Keratinocyte (primary cell): ENCODE results near the gene TEX38. TPM values are rescaled to one million over a fixed set of nuclear protein-coding genes. Genes with fewer than 3 reads are reported as not detected.

Experiments used
- DNase-seq: peaks from one replicate; pipeline ENCODE4 v3.0.0-alpha.2; 2011; ENCODE audit warnings: low read depth, missing footprints, low spot score
- FAIRE-seq: peaks from 2 replicates; lab custom pipeline; 2011; peaks lifted over from hg19 to GRCh38; lab: Jason Lieb, UNC
- H2AFZ ChIP-seq: 2 replicates; pipeline ENCODE4 v1.6.0; 2012; ENCODE audit warnings: low read length, control low read depth, inconsistent platforms; ENCODE audit not compliant: control insufficient read depth
- H3K27ac ChIP-seq: 2 replicates; pipeline ENCODE4 v1.5.1; 2011; ENCODE audit warnings: low read length; ENCODE audit not compliant: control insufficient read depth, insufficient read depth
- H3K27me3 ChIP-seq: 3 replicates; pipeline ENCODE4 v1.6.0; 2011; ENCODE audit warnings: low read length; ENCODE audit not compliant: control insufficient read depth, insufficient read depth; ENCODE audit errors: extremely low read depth
- H3K36me3 ChIP-seq, 2 experiments: 2 replicates in 1 of 2; 3 replicates in 1 of 2; pipeline ENCODE4 v1.5.1; 2011; ENCODE audit warnings: low read length in 2 of 2, mild to moderate bottlenecking in 1 of 2; ENCODE audit not compliant: control insufficient read depth in 2 of 2, insufficient read depth in 2 of 2; ENCODE audit errors: extremely low read depth in 1 of 2
- H3K4me1 ChIP-seq: 3 replicates; pipeline ENCODE4 v1.5.1; 2011; ENCODE audit warnings: low read length; ENCODE audit not compliant: control insufficient read depth, insufficient read depth; ENCODE audit errors: extremely low read depth
- H3K4me2 ChIP-seq: 3 replicates; pipeline ENCODE4 v1.6.0; 2011; ENCODE audit warnings: low read depth, low read length; ENCODE audit not compliant: control insufficient read depth, insufficient read depth; ENCODE audit errors: extremely low read depth
- H3K4me3 ChIP-seq, 3 experiments: fragments of 200-600 bp in 1 of 3; sonication (generic) in 1 of 3; 2 replicates in 2 of 3; 3 replicates in 1 of 3; pipeline ENCODE4 v1.5.1; 2011 to 2016; ENCODE audit warnings: low read length in 3 of 3, mild to moderate bottlenecking in 3 of 3, control low read depth in 2 of 3, inconsistent platforms in 1 of 3, low read depth in 1 of 3, mixed read lengths in 1 of 3, mixed run types in 1 of 3, moderate library complexity in 1 of 3; ENCODE audit not compliant: control insufficient read depth in 2 of 3, insufficient read depth in 2 of 3; ENCODE audit errors: extremely low read depth in 1 of 3
- H3K79me2 ChIP-seq: 2 replicates; pipeline ENCODE4 v1.6.0; 2012; ENCODE audit warnings: low read length; ENCODE audit not compliant: control insufficient read depth, insufficient read depth
- H3K9ac ChIP-seq: 3 replicates; pipeline ENCODE4 v1.6.0; 2011; ENCODE audit warnings: low read length; ENCODE audit not compliant: control insufficient read depth, insufficient read depth; ENCODE audit errors: extremely low read depth
- H3K9me1 ChIP-seq: 3 replicates; pipeline ENCODE4 v1.6.0; 2011; ENCODE audit warnings: low read length; ENCODE audit not compliant: control insufficient read depth, insufficient read depth; ENCODE audit errors: extremely low read depth
- H3K9me3 ChIP-seq: 2 replicates; pipeline ENCODE4 v1.5.1; 2012; ENCODE audit warnings: low read depth, low read length; ENCODE audit not compliant: control insufficient read depth
- H4K20me1 ChIP-seq: 3 replicates; pipeline ENCODE4 v1.6.0; 2011; ENCODE audit warnings: low read length; ENCODE audit not compliant: control insufficient read depth, insufficient read depth; ENCODE audit errors: extremely low read depth
- CTCF ChIP-seq, 3 experiments: IDR thresholded peaks in 1 of 3; conservative IDR thresholded peaks in 1 of 3; optimal IDR thresholded peaks in 1 of 3; 2 replicates in 2 of 3; 3 replicates in 1 of 3; pipeline versions ENCODE3 to v1.5.1; 2011; ENCODE audit warnings: low read length in 3 of 3, mild to moderate bottlenecking in 3 of 3, moderate library complexity in 2 of 3, control low read depth in 1 of 3, inconsistent platforms in 1 of 3; ENCODE audit not compliant: insufficient read depth in 2 of 3; ENCODE audit errors: extremely low read depth in 1 of 3
- EZH2 ChIP-seq: IDR thresholded peaks from one replicate; pipeline ENCODE4 v1.6.1; 2012; ENCODE audit warnings: inconsistent platforms, mild to moderate bottlenecking, low read length, moderate library complexity
- dilution Hi-C: fragments of 300-500 bp; cut with MboI; formaldehyde crosslinking; loops from one replicate; pipeline ENCODE4 v1.7.0; 2020; ENCODE audit warnings: low sequenced_read_pairs; ENCODE audit not compliant: extremely low pct_ligation_motif_present
- polyA plus RNA-seq, 5 experiments: library from polyadenylated mRNA; depleted of rRNA in 3 of 5; stranded (reverse) in 3 of 5; stranded (forward) in 1 of 5; unstranded in 1 of 5; fragments of >200 nt; gene quantifications; 1 replicate in 1 of 5; 2 replicates in 3 of 5; 3 replicates in 1 of 5; pipeline versions ENCODE4 v1.2.1 to v1.2.3, GENCODE V29; 2011 to 2012; ENCODE audit warnings: missing spikeins in 2 of 5, low read depth in 1 of 5, low replicate concordance in 1 of 5

The TEX38 gene
- polyA plus RNA-seq, 1 donor (not counting 4 experiments of a cell fraction or from before 2014, with no cell fraction given), result not detected

GRCh38 chr1:46652321-46653100 lies 19.1 kb upstream of the TEX38 start:
- no peak for DNase-seq
- Histone ChIP-seq H4K20me1 (no peaks in the 10 kb centered on the region), H3K4me1 (no peaks in the 10 kb centered on the region), H3K4me3 (no peak overlapping the region), H3K27ac (no peak overlapping the region), H3K9me3 (no peaks in the 10 kb centered on the region), H3K9me1 (no peaks in the 10 kb centered on the region), H2AFZ (no peak overlapping the region), H3K4me2 (no peak overlapping the region), H3K9ac (no peak overlapping the region), H3K36me3 (peaks cover 10 to 12% of the 10 kb centered on the region in 2 experiments), H3K27me3 (no peaks in the 10 kb centered on the region), H3K79me2 (no peaks in the 10 kb centered on the region)
- dilution Hi-C loops, result no loop called here
- TF ChIP-seq CTCF (optimal IDR thresholded peaks at IDR 0.05 in 1 of 3, IDR thresholded peaks at IDR 0.05 in 1 of 3, conservative IDR thresholded peaks at IDR 0.05 in 1 of 3; ENCODE audit: extremely low read depth in 1 of 3, insufficient read depth in 2 of 3, low read length in 3 of 3) (no peak), EZH2 (no peak)
- no peak for FAIRE-seq

- dilution Hi-C loops, result no loop called here
- Histone ChIP-seq H3K4me2 (no peak overlapping the region), H3K9ac (no peak overlapping the region), H3K9me1 (no peaks in the 10 kb centered on the region), H3K27ac (no peak overlapping the region), H2AFZ (no peak overlapping the region), H4K20me1 (no peaks in the 10 kb centered on the region), H3K36me3 (peaks cover 10 to 14% of the 10 kb centered on the region in 2 experiments), H3K27me3 (no peaks in the 10 kb centered on the region), H3K4me1 (no peaks in the 10 kb centered on the region), H3K9me3 (no peaks in the 10 kb centered on the region), H3K79me2 (no peaks in the 10 kb centered on the region), H3K4me3 (no peak overlapping the region)
- no peak for DNase-seq
- FAIRE-seq, result no peak
- TF ChIP-seq EZH2 (no peak), CTCF (optimal IDR thresholded peaks at IDR 0.05 in 1 of 3, IDR thresholded peaks at IDR 0.05 in 1 of 3, conservative IDR thresholded peaks at IDR 0.05 in 1 of 3; ENCODE audit: extremely low read depth in 1 of 3, insufficient read depth in 2 of 3, low read length in 3 of 3) (no peak)
Measured at GRCh38 chr1:46653405-46653958, 18.2 kb upstream of the TEX38 start.
